SU-DHL-6 (cell line): ENCODE data around the gene DAPK1.

Experiments
- EZH2phosphoT487 ChIP-seq: fragments of 200-600 bp; sonication (generic), shearing (Covaris generic); conservative IDR thresholded peaks from 2 replicates; pipeline ENCODE4 v1.6.1; 2018; ENCODE audit warnings: mild to moderate bottlenecking, antibody characterized with exemption, low read length, moderate library complexity, mixed read lengths
- TF ChIP-seq, protein P1 (sequence below): fragments of 200-600 bp; sonication (generic); IDR thresholded peaks from one replicate; pipeline ENCODE4 v1.5.1; 2017; ENCODE audit warnings: antibody characterized with exemption, mild to moderate bottlenecking, low read length, moderate library complexity; ENCODE audit not compliant: insufficient read depth, poor library complexity, severe bottlenecking

DNA sequence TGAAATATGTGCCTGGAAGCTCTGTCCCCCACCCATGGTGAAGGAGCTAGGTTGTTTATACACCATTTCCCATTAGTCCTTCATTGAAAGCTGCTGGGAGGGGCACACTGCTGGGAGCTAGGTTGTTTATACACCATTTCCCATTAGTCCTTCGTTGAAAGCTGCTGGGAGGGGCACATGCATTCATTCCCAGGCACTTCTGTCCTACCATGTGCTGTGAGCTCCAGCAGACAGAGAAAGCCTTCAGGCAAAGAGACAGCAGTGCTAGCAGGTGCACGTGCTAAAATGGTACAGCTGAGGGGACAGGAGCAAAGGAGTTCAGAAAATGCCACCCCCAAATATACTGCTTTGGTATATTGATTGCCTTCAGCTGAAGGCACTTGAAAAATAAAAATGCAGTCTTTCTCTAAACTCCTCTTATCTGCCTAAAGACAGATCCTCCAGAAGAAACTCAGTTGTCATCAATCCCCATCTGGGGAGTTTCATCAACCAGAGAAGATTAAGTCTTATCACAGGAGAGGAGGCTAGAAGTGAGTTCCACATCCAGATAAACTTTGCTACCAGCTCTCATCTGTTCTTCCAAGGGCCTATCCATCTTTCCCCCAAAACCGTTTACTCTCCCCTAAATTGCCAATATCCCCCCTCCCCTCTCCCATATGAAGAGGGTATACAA, 27.7 kb upstream of the DAPK1 start:
- TF ChIP-seq, protein P1, sequence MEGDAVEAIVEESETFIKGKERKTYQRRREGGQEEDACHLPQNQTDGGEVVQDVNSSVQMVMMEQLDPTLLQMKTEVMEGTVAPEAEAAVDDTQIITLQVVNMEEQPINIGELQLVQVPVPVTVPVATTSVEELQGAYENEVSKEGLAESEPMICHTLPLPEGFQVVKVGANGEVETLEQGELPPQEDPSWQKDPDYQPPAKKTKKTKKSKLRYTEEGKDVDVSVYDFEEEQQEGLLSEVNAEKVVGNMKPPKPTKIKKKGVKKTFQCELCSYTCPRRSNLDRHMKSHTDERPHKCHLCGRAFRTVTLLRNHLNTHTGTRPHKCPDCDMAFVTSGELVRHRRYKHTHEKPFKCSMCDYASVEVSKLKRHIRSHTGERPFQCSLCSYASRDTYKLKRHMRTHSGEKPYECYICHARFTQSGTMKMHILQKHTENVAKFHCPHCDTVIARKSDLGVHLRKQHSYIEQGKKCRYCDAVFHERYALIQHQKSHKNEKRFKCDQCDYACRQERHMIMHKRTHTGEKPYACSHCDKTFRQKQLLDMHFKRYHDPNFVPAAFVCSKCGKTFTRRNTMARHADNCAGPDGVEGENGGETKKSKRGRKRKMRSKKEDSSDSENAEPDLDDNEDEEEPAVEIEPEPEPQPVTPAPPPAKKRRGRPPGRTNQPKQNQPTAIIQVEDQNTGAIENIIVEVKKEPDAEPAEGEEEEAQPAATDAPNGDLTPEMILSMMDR, result no peak
- TF ChIP-seq EZH2phosphoT487, result no peak
